ENCODE data around the gene SLC6A6.

SLC6A6 gene

DNA sequence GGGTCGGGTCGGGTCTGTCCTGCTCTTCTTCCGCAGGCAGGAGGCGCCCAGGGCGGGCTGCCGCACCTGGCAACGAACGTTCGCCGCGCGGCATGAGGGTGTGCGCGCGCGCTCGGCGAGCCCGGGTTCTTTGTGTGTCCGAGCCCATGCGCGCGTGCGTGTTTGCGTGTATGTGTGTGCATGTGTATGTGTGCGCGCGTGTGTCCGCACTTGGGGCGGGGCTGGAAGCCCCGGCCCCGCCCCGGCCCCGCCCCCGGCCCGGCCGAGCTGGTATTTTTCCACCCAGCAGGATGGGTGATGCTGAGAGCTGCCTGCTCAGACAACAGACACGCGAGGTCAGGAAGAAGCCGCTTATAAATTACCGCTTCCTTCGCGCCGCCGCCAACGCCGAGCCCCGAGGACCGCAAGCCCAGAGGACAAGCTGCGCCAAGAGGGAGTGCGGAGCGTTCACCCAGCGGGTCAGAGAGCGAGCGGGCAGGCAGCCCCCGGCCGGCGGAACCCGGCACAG lies at the start of gene SLC6A6:
TSS of gene SLC6A6 (plus strand) at position 303 of the 508 bp plus-strand sequence. CDS start 41,029 bp downstream, outside the sequence.
- H3K79me2 ChIP-seq, result no peaks in the 10 kb centered on the region
- H3K9me3 ChIP-seq (ENCODE audit: control insufficient read depth, low read length), result no peaks in the 10 kb centered on the region
- H3K27me3 ChIP-seq (ENCODE audit: control insufficient read depth, insufficient read depth, low read length), result no peaks in the 10 kb centered on the region
- peak within 1 kb of the TSS; percentile 77 for H2AFZ ChIP-seq
- peak within 1 kb of the TSS; percentile 93 for H3K4me2 ChIP-seq (ENCODE audit: low read length)
- H3K4me1 ChIP-seq, result no peaks in the 10 kb centered on the region
- TF ChIP-seq, protein P1, sequence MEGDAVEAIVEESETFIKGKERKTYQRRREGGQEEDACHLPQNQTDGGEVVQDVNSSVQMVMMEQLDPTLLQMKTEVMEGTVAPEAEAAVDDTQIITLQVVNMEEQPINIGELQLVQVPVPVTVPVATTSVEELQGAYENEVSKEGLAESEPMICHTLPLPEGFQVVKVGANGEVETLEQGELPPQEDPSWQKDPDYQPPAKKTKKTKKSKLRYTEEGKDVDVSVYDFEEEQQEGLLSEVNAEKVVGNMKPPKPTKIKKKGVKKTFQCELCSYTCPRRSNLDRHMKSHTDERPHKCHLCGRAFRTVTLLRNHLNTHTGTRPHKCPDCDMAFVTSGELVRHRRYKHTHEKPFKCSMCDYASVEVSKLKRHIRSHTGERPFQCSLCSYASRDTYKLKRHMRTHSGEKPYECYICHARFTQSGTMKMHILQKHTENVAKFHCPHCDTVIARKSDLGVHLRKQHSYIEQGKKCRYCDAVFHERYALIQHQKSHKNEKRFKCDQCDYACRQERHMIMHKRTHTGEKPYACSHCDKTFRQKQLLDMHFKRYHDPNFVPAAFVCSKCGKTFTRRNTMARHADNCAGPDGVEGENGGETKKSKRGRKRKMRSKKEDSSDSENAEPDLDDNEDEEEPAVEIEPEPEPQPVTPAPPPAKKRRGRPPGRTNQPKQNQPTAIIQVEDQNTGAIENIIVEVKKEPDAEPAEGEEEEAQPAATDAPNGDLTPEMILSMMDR (IDR thresholded peaks at IDR 0.05), result peak; percentile 44
- peak within 1 kb of the TSS; percentile 59 for H3K4me3 ChIP-seq (ENCODE audit: low read depth, low read length)
- H3K36me3 ChIP-seq (ENCODE audit: control insufficient read depth, insufficient read depth, low read length), result no peaks in the 10 kb centered on the region
- H3K27ac ChIP-seq, result peak within 1 kb of the TSS; percentile 25
- no peak within 1 kb of the TSS for H3K9ac ChIP-seq

DNA sequence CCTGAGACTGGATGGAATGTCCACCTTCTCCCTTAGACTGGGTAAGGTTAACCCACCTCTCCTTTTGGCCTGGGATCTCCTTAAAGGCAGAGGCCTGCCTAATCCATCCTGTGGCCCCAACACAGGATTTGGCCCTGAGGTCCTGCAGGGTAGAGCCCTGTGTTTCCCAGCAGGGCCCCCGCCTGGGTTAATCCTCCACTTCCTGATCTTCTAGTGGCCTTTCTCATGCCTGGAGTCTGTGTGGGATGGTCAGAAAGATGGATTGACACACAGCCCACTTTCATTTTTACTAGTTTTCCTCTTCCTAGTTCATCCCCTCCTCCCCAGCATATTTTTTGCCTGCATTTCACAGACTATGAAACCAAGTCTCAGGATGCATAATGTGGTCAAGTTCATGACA lies 48.9 kb upstream of the SLC6A6 start:
- H3K27ac ChIP-seq, result no peak overlapping the region

DNA sequence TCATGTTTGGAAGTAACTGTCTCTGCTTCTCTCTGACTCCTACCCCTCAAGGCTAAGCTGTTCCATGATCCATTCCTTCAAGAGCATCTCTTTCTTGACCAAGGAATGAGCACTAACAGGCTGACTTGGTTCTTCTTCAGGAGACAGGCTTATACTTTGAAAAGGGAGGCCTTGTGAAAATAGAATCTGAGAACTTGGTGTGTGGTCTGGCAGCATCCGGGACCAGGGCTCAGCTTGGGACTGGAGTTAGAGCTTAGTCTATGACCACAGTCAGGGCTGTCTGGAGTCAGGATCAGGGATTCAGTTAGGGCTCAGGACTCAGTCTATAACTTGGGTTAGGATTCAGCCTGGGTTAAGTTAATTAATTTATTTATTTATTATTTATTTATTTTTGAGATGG lies 44.9 kb upstream of the SLC6A6 start:
- Histone ChIP-seq H3K27me3 (ENCODE audit: control insufficient read depth, insufficient read depth, low read length) (no peaks in the 10 kb centered on the region), H3K36me3 (ENCODE audit: control insufficient read depth, insufficient read depth, low read length) (no peaks in the 10 kb centered on the region), H2AFZ (no peak overlapping the region), H3K9ac (no peak overlapping the region), H3K9me3 (ENCODE audit: control insufficient read depth, low read length) (no peaks in the 10 kb centered on the region), H3K4me2 (ENCODE audit: low read length) (no peak overlapping the region), H3K4me3 (ENCODE audit: low read depth, low read length) (no peak overlapping the region), H3K27ac (no peak overlapping the region), H3K79me2 (no peaks in the 10 kb centered on the region), H3K4me1 (no peaks in the 10 kb centered on the region)
- TF ChIP-seq, protein P1 (IDR thresholded peaks at IDR 0.05), result no peak

More for the DNA sequence above, 48.9 kb upstream of the SLC6A6 start:
- H2AFZ ChIP-seq, result no peak overlapping the region
- H3K79me2 ChIP-seq, result no peaks in the 10 kb centered on the region
- no peak overlapping the region for H3K4me3 ChIP-seq (ENCODE audit: low read depth, low read length)
- TF ChIP-seq, protein P1 (IDR thresholded peaks at IDR 0.05), result no peak
- H3K36me3 ChIP-seq (ENCODE audit: control insufficient read depth, insufficient read depth, low read length), result no peaks in the 10 kb centered on the region
- H3K9me3 ChIP-seq (ENCODE audit: control insufficient read depth, low read length), result no peaks in the 10 kb centered on the region
- no peak overlapping the region for H3K9ac ChIP-seq
- no peaks in the 10 kb centered on the region for H3K4me1 ChIP-seq
- H3K4me2 ChIP-seq (ENCODE audit: low read length), result no peak overlapping the region
- H3K27me3 ChIP-seq (ENCODE audit: control insufficient read depth, insufficient read depth, low read length), result no peaks in the 10 kb centered on the region

DNA sequence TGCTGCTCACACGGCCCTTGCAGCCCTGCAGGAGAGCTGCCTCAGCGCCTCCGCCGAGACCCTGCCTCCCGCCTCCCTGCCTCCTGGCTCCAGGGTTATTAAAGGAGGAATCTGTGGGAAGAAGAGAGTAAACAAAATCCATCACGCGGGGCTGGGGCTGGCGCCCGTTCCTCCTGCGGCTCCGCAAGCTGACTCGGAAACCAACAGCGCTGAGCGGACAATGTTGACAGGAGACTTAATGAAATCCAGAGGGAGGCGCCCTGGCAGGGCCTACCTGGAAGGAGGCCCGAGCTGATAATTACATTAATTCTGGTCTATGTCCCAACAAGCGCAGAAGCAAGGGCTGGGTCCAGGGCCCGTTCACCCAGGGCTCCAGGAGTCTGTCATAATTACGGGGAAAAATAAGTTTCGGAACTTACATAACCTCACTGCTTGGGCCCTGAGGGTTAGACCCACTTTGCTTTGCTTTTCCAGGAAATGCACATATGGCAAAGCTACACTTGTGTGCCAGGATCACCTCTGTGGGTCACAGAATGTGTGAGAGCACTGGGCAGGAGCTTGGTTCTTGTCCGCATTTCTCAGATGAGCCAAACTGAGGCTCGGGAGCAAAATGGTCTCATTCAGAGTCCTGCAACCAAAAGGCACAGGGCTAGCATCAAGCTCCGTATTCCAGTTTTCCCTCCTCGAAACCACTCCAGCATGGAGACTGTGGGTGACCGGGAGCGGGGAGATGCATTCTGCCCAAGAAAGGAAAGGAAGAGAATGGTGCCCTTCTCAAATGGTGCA lies 43.8 kb upstream of the SLC6A6 start:
- Histone ChIP-seq H3K79me2 (no peaks in the 10 kb centered on the region), H3K9ac (no peak overlapping the region), H3K36me3 (ENCODE audit: control insufficient read depth, insufficient read depth, low read length) (no peaks in the 10 kb centered on the region), H2AFZ (no peak overlapping the region), H3K27me3 (ENCODE audit: control insufficient read depth, insufficient read depth, low read length) (no peaks in the 10 kb centered on the region), H3K27ac (no peak overlapping the region), H3K4me3 (ENCODE audit: low read depth, low read length) (no peak overlapping the region), H3K4me2 (ENCODE audit: low read length) (no peak overlapping the region), H3K4me1 (no peaks in the 10 kb centered on the region), H3K9me3 (ENCODE audit: control insufficient read depth, low read length) (no peaks in the 10 kb centered on the region)
- TF ChIP-seq, protein P1 (IDR thresholded peaks at IDR 0.05), result no peak
